Retina (tissue), 1 donor: ENCODE results near the gene CAMP.
"Not testable (repeated sequence)": the region's sequence is repeated elsewhere in the genome, so short reads cannot be mapped to it uniquely, and the experiment has no call there.

Source experiments
- DNase-seq: peaks from one replicate; pipeline ENCODE4 v3.0.0-alpha.2; 2016

Gene CAMP

GRCh38 chr3:48267782-48268181 lies 44.5 kb downstream of the CAMP start:
- no peak for DNase-seq

- no peak for DNase-seq
Measured at GRCh38 chr3:48268381-48268935, 45.2 kb downstream of the CAMP start.

DNA sequence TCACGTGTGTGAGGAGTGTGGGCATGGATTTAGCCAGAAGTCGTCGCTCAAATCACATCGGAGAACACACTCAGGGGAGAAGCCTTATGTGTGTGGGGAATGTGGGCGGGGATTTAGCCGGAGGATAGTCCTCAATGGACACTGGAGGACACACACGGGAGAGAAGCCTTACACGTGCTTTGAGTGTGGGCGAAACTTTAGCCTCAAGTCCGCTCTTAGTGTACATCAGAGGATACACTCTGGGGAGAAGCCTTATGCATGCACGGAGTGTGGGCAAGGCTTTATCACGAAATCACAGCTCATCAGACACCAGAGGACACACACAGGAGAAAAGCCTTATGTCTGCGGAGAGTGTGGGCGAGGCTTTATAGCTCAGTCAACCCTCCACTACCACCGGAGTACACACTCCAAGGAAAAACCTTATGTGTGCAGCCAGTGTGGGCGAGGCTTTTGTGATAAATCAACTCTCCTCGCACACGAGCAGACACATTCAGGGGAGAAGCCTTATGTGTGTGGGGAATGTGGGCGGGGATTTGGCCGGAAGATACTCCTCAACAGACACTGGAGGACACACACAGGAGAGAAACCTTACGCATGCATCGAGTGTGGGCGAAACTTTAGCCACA lies 45.8 kb downstream of the CAMP start:
- DNase-seq = no peak

DNA sequence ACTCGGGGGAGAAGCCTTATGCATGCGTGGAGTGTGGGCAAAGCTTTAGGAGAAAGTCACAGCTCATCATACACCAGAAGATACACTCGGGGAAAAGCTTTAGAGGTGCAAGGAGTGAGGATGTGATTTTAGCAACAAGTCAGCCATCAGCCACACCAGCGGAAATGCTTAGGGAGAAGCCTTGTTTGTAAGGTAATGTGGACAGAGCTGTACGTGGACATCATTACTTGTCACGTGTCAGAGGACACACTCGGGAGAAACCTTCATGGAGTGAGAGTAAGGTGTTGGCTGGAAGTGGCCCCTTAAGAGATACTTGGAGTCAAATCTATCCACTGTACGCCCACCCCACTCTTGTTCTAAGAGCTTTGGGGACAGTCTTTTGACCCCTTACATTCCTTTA lies 46.3 kb downstream of the CAMP start:
- no peak for DNase-seq

DNA sequence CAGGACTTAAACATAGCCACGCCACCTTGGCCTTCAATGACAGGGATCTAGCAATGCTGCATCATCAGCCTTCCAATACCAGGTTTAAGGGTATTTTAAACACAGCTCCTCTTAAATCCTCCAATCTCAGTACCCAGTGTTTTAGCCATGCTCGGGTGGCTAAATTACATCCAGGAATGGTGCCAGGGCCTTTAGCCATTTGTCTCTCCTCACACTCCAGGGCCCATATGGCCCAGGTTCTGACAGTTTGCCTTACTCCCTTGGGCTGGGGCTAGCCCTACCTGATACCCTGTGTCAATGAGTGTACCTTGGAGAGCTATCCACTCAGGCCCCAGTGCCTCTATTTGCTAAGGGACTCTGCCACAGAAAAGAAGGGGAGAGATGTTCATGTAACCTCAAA lies 47.0 kb downstream of the CAMP start:
- no peak for DNase-seq

GRCh38 chr3:48271223-48271622 lies 47.9 kb downstream of the CAMP start:
- not testable (repeated sequence) for DNase-seq

- DNase-seq = no peak
Measured at GRCh38 chr3:48271763-48272498, 48.6 kb downstream of the CAMP start.

DNA sequence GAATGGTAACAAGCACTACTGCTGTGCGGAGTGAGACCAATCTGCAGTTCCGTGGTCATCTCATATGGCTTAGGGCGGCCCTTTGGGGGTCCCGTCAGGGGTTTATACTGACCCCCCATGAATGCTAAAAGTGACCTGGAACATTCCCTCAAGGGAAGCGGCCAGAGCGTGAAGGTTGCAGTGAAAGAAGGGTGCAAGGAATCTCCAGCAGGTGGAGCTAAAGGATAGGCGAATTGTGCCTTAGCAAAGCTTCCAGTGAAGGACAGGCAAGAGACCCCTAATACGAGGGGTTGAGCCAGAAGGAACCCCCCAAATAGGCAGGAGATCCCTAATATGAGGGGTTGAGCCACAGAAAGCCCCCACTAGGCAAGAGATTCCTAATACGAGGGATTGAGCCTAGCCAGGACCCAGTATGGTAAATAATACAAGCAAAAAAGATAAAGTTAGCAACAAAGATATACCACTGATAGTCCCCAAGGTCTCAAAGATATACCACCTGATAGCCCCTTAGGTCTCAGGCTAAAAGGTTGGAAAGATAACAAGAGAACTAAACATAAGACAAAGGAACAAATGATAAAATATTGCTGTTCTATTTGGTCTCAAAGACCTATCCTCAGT lies 50.4 kb downstream of the CAMP start:
- DNase-seq = peak; percentile 72

- no peak for DNase-seq
Measured at GRCh38 chr3:48274452-48274851, 51.2 kb downstream of the CAMP start.
